ENCODE measurements around the gene STT3B. TPM values are rescaled to one million over a fixed set of nuclear protein-coding genes. Genes with fewer than 3 reads are reported as not detected.

Gene STT3B
- total RNA-seq, 2 donors from 2014 or later: 88.9 to 155 TPM

- H3K9me3 Mint-ChIP-seq: peaks cover 4% of the 10 kb centered on the region
- no peaks in the 10 kb centered on the region for H3K27me3 Mint-ChIP-seq
- no peak for ATAC-seq (replicated peaks)
- peaks cover 5% of the 10 kb centered on the region for H3K36me3 Mint-ChIP-seq (ENCODE audit: low read depth)
- peaks cover 58% of the 10 kb centered on the region for H3K4me1 Mint-ChIP-seq
- peak overlapping the region; percentile 25 for H3K27ac Mint-ChIP-seq
- H3K4me3 Mint-ChIP-seq: no peak overlapping the region
These were observed 18.9 kb downstream of the STT3B start for GRCh38 chr3:31551646-31552045.

GRCh38 chr3:31552103-31552502, 19.4 kb downstream of the STT3B start:
- Mint-ChIP-seq H3K4me3 (no peak overlapping the region), H3K36me3 (ENCODE audit: low read depth) (peaks cover 2% of the 10 kb centered on the region), H3K9me3 (peaks cover 7% of the 10 kb centered on the region), H3K27ac (peak overlapping the region; percentile 25), H3K27me3 (no peaks in the 10 kb centered on the region), H3K4me1 (peaks cover 60% of the 10 kb centered on the region)
- ATAC-seq (replicated peaks): no peak

GRCh38 chr3:31553258-31553657, 20.5 kb downstream of the STT3B start:
- Mint-ChIP-seq H3K36me3 (ENCODE audit: low read depth) (no peaks in the 10 kb centered on the region), H3K9me3 (peaks cover 7% of the 10 kb centered on the region), H3K4me3 (no peak overlapping the region), H3K4me1 (peaks cover 56% of the 10 kb centered on the region), H3K27ac (no peak overlapping the region), H3K27me3 (no peaks in the 10 kb centered on the region)
- no peak for ATAC-seq (replicated peaks)

GRCh38 chr3:31555204-31555603, 22.5 kb downstream of the STT3B start:
- peaks cover 9% of the 10 kb centered on the region for H3K36me3 Mint-ChIP-seq (ENCODE audit: low read depth)
- no peak for ATAC-seq (replicated peaks)
- no peaks in the 10 kb centered on the region for H3K27me3 Mint-ChIP-seq
- peaks cover 11% of the 10 kb centered on the region for H3K9me3 Mint-ChIP-seq
- peak overlapping the region; percentile 55 for H3K27ac Mint-ChIP-seq
- H3K4me1 Mint-ChIP-seq: peaks cover 68% of the 10 kb centered on the region
- peak overlapping the region; percentile 27 for H3K4me3 Mint-ChIP-seq

- Mint-ChIP-seq H3K27me3 (no peaks in the 10 kb centered on the region), H3K36me3 (ENCODE audit: low read depth) (peaks cover 9% of the 10 kb centered on the region), H3K27ac (peak overlapping the region; percentile 47), H3K4me1 (peaks cover 76% of the 10 kb centered on the region), H3K9me3 (peaks cover 11% of the 10 kb centered on the region), H3K4me3 (peak overlapping the region; percentile 61)
- peak; percentile 78 for ATAC-seq (replicated peaks)
These were observed 27.3 kb downstream of the STT3B start for GRCh38 chr3:31559872-31560534.

- H3K27ac Mint-ChIP-seq: peak overlapping the region; percentile 20
- peaks cover 9% of the 10 kb centered on the region for H3K36me3 Mint-ChIP-seq (ENCODE audit: low read depth)
- no peaks in the 10 kb centered on the region for H3K27me3 Mint-ChIP-seq
- H3K9me3 Mint-ChIP-seq: peaks cover 4% of the 10 kb centered on the region
- peak overlapping the region; percentile 39 for H3K4me3 Mint-ChIP-seq
- H3K4me1 Mint-ChIP-seq: peaks cover 74% of the 10 kb centered on the region
- ATAC-seq (replicated peaks): no peak
These were observed 29.2 kb downstream of the STT3B start for GRCh38 chr3:31561891-31562290.

GRCh38 chr3:31562525-31562924, 29.8 kb downstream of the STT3B start:
- H3K36me3 Mint-ChIP-seq (ENCODE audit: low read depth): peaks cover 9% of the 10 kb centered on the region
- no peaks in the 10 kb centered on the region for H3K27me3 Mint-ChIP-seq
- ATAC-seq (replicated peaks): no peak
- no peak overlapping the region for H3K27ac Mint-ChIP-seq
- peaks cover 4% of the 10 kb centered on the region for H3K9me3 Mint-ChIP-seq
- H3K4me3 Mint-ChIP-seq: peak overlapping the region; percentile 39
- peaks cover 74% of the 10 kb centered on the region for H3K4me1 Mint-ChIP-seq

- no peaks in the 10 kb centered on the region for H3K36me3 Mint-ChIP-seq (ENCODE audit: low read depth)
- peaks cover 73% of the 10 kb centered on the region for H3K4me1 Mint-ChIP-seq
- H3K9me3 Mint-ChIP-seq: no peaks in the 10 kb centered on the region
- H3K27me3 Mint-ChIP-seq: no peaks in the 10 kb centered on the region
- H3K4me3 Mint-ChIP-seq: peak overlapping the region; percentile 49
- peak; percentile 89 for ATAC-seq (replicated peaks)
- H3K27ac Mint-ChIP-seq: peak overlapping the region; percentile 51
These were observed 32.6 kb downstream of the STT3B start for GRCh38 chr3:31565288-31565687.

GRCh38 chr3:31567036-31567435, 34.3 kb downstream of the STT3B start:
- no peak for ATAC-seq (replicated peaks)
- Mint-ChIP-seq H3K4me1 (peaks cover 69% of the 10 kb centered on the region), H3K27ac (peak overlapping the region; percentile 73), H3K9me3 (no peaks in the 10 kb centered on the region), H3K27me3 (no peaks in the 10 kb centered on the region), H3K36me3 (ENCODE audit: low read depth) (no peaks in the 10 kb centered on the region), H3K4me3 (peak overlapping the region; percentile 49)

GRCh38 chr3:31568649-31569048, 35.9 kb downstream of the STT3B start:
- ATAC-seq (replicated peaks): no peak
- no peaks in the 10 kb centered on the region for H3K36me3 Mint-ChIP-seq (ENCODE audit: low read depth)
- no peaks in the 10 kb centered on the region for H3K27me3 Mint-ChIP-seq
- H3K4me3 Mint-ChIP-seq: peak overlapping the region; percentile 44
- peaks cover 54% of the 10 kb centered on the region for H3K4me1 Mint-ChIP-seq
- H3K27ac Mint-ChIP-seq: no peak overlapping the region
- H3K9me3 Mint-ChIP-seq: no peaks in the 10 kb centered on the region

- H3K27me3 Mint-ChIP-seq: no peaks in the 10 kb centered on the region
- H3K27ac Mint-ChIP-seq: no peak overlapping the region
- H3K9me3 Mint-ChIP-seq: no peaks in the 10 kb centered on the region
- H3K4me3 Mint-ChIP-seq: no peak overlapping the region
- no peak for ATAC-seq (replicated peaks)
- peaks cover 53% of the 10 kb centered on the region for H3K4me1 Mint-ChIP-seq
- peaks cover under 1% of the 10 kb centered on the region for H3K36me3 Mint-ChIP-seq (ENCODE audit: low read depth)
These were observed 38.6 kb downstream of the STT3B start for GRCh38 chr3:31571325-31571724.

GRCh38 chr3:31572236-31573004, 39.7 kb downstream of the STT3B start:
- Mint-ChIP-seq H3K27ac (no peak overlapping the region), H3K4me1 (peaks cover 46% of the 10 kb centered on the region), H3K4me3 (no peak overlapping the region), H3K36me3 (ENCODE audit: low read depth) (peaks cover 12% of the 10 kb centered on the region), H3K9me3 (no peaks in the 10 kb centered on the region), H3K27me3 (no peaks in the 10 kb centered on the region)
- no peak for ATAC-seq (replicated peaks)

- Mint-ChIP-seq H3K27me3 (no peaks in the 10 kb centered on the region), H3K27ac (no peak overlapping the region), H3K36me3 (ENCODE audit: low read depth) (peaks cover 19% of the 10 kb centered on the region), H3K4me1 (peaks cover 49% of the 10 kb centered on the region), H3K9me3 (no peaks in the 10 kb centered on the region), H3K4me3 (no peak overlapping the region)
- peak; percentile 55 for ATAC-seq (replicated peaks)
These were observed 40.5 kb downstream of the STT3B start for GRCh38 chr3:31573036-31573779.

- Mint-ChIP-seq H3K4me3 (peak overlapping the region; percentile 50), H3K4me1 (peaks cover 42% of the 10 kb centered on the region), H3K9me3 (no peaks in the 10 kb centered on the region), H3K27me3 (no peaks in the 10 kb centered on the region), H3K27ac (peak overlapping the region; percentile 64), H3K36me3 (ENCODE audit: low read depth) (peaks cover 42% of the 10 kb centered on the region)
- peak; percentile 64 for ATAC-seq (replicated peaks)
These were observed 42.7 kb downstream of the STT3B start for GRCh38 chr3:31575448-31575847.

Data from activated T-helper 17 cell treated with anti-CD3 and anti-CD28 coated beads, Interleukin-2, amount 50 U/mL, for 72 hours (primary cell).